Right hindlimb (tissue), 1 donor: Measurements from ENCODE around the gene PLPP3.
A peak's percentile ranks its signal among the peaks of the same experiment; 100 is the strongest.

Experiments used
- DNase-seq: peaks from one replicate; pipeline ENCODE4 v3.0.0-alpha.2; 2018

The PLPP3 gene

GRCh38 chr1:56517404-56518130, 61.8 kb downstream of the PLPP3 start:
- no peak for DNase-seq

GRCh38 chr1:56516539-56517252, 62.7 kb downstream of the PLPP3 start:
- DNase-seq = no peak

GRCh38 chr1:56515898-56516538, 63.3 kb downstream of the PLPP3 start:
- DNase-seq = no peak

- no peak for DNase-seq
Observed at GRCh38 chr1:56512724-56513494, 66.5 kb downstream of the PLPP3 start.

GRCh38 chr1:56511766-56512165, 67.6 kb downstream of the PLPP3 start:
- no peak for DNase-seq

- DNase-seq = no peak
Observed at GRCh38 chr1:56511364-56511763, 68.0 kb downstream of the PLPP3 start.

GRCh38 chr1:56510642-56511021, 68.7 kb downstream of the PLPP3 start:
- no peak for DNase-seq

- no peak for DNase-seq
Observed at GRCh38 chr1:56509713-56510641, 69.4 kb downstream of the PLPP3 start.

- no peak for DNase-seq
Observed at GRCh38 chr1:56508523-56508983, 70.8 kb downstream of the PLPP3 start.

- DNase-seq = no peak
Observed at GRCh38 chr1:56507925-56508522, 71.3 kb downstream of the PLPP3 start.

- DNase-seq = no peak
Observed at GRCh38 chr1:56506951-56507491, 72.3 kb downstream of the PLPP3 start.

GRCh38 chr1:56505792-56506743, 73.3 kb downstream of the PLPP3 start:
- DNase-seq = peak; percentile 37

- DNase-seq = no peak
Observed at GRCh38 chr1:56502700-56503245, 76.6 kb downstream of the PLPP3 start.

GRCh38 chr1:56501888-56502287, 77.5 kb downstream of the PLPP3 start:
- DNase-seq = no peak

GRCh38 chr1:56501426-56501825, 77.9 kb downstream of the PLPP3 start:
- no peak for DNase-seq

GRCh38 chr1:56496821-56497772, 82.3 kb downstream of the PLPP3 start:
- no peak for DNase-seq

GRCh38 chr1:56496158-56496557, 83.2 kb downstream of the PLPP3 start:
- no peak for DNase-seq

GRCh38 chr1:56495538-56495937, 83.8 kb downstream of the PLPP3 start:
- no peak for DNase-seq
